ENCODE measurements around the gene FAM53A. TPM values are rescaled to one million over a fixed set of nuclear protein-coding genes. Genes with fewer than 3 reads are reported as not detected.

Gene FAM53A, protein sequence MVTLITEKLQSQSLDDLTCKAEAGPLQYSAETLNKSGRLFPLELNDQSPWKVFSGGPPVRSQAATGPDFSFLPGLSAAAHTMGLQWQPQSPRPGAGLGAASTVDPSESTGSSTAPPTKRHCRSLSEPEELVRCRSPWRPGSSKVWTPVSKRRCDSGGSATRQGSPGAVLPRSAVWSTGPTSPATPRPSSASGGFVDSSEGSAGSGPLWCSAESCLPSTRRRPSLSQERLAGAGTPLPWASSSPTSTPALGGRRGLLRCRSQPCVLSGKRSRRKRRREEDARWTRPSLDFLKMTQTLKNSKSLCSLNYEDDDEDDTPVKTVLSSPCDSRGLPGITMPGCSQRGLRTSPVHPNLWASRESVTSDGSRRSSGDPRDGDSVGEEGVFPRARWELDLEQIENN
- total RNA-seq (2014; rRNA removed) (3.1 and 4.8 TPM in 2 replicates), Bru-seq, nascent RNA (percentile 39 among the genes with signal in this experiment), BruChase-seq, experiment 1, labeled RNA remaining after a 6-hour chase (percentile 45 among the genes with signal in this experiment), BruChase-seq, experiment 2, labeled RNA remaining after a 2-hour chase (percentile 43 among the genes with signal in this experiment)
- long read RNA-seq, partial matches to known transcripts = 0 of 10 reads
- long read RNA-seq, other reads (novel, unspliced or antisense) = 8 of 10 reads

DNA sequence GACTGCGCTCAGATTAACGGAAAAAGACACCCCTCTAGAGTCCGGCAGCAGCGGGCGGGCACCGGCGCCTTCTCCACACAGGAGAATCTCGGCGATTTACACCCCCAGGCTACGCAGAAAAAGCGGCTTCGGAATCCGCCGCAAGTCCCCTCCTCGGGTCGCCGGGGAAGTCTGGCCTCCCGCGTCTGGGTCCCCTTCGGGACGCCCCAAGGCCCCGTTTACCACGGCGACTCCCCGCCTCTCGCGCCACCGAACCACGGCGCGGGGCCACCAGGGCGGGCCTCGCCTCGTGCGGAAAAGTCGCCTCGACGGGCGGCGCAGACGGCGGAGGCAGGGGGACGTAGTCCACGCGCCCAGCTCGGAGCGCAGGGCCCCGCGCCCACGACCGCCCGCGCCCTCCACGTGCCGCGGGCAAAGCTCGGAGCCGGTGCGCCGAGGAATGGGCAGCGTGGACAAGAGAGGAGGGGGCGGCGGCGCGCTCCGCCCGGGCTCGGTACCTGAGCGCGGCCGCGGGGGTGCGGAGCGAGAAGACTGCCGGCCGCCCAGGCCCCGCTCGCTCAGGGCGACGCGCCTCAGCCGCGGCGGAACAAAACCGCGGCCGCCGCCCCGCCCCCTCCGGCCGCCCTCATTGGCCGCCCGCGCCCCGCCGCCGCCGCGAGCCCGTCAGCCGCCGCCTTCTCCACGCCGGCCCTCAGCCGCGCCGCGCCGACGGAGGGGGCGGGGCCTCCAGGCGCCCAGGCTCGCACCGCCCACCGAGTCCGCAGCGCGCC, at the start of gene FAM53A:
FAM53A (minus strand) TSS at position 578 of the 770 bp plus-strand sequence. CDS start 15,572 bp downstream, outside the sequence.
- TF ChIP-seq EZH2 (IDR thresholded peaks at IDR 0.05; ENCODE audit: low read length, unreplicated experiment) = no peak
- TF ChIP-seq, protein P1, sequence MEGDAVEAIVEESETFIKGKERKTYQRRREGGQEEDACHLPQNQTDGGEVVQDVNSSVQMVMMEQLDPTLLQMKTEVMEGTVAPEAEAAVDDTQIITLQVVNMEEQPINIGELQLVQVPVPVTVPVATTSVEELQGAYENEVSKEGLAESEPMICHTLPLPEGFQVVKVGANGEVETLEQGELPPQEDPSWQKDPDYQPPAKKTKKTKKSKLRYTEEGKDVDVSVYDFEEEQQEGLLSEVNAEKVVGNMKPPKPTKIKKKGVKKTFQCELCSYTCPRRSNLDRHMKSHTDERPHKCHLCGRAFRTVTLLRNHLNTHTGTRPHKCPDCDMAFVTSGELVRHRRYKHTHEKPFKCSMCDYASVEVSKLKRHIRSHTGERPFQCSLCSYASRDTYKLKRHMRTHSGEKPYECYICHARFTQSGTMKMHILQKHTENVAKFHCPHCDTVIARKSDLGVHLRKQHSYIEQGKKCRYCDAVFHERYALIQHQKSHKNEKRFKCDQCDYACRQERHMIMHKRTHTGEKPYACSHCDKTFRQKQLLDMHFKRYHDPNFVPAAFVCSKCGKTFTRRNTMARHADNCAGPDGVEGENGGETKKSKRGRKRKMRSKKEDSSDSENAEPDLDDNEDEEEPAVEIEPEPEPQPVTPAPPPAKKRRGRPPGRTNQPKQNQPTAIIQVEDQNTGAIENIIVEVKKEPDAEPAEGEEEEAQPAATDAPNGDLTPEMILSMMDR (conservative IDR thresholded peaks at IDR 0.05; ENCODE audit: low read depth, low read length) = no peak
- TF ChIP-seq EZH2phosphoT487 (IDR thresholded peaks at IDR 0.05; ENCODE audit: borderline replicate concordance, low read length) = no peak
- peak; percentile 85 for DNase-seq

DNA sequence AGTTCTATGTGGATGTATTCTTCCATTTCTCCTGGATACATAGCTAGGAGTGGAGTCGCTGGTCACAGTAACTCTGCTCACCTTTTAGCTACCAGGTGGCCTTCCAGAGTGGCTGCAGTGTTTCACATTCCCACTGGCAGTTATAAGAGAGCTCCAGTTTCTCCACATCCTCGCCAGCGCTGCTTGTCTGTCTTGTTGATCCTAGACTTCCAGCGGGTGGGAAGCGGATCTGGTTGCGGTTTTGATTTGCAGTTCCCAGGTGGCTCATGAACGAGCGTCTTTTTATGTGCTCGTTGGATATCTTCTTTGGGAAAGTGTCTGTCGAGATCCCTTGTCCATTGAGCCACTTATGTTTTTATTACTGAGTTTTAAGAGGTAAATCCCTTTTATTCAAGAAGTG, 48.8 kb upstream of the FAM53A start:
- no peaks in the 10 kb centered on the region for H3K27me3 ChIP-seq (ENCODE audit: low read length)
- CTCF ChIA-PET = no interaction called here

More for the DNA sequence above, at the start of gene FAM53A:
- Histone ChIP-seq H2AFZ (ENCODE audit: low read length) (peak within 1 kb of the TSS; percentile 64), H3K4me3 (ENCODE audit: low read length) (peak within 1 kb of the TSS; percentile 70), H3F3A (ENCODE audit: low read length, unreplicated experiment) (no peaks in the 10 kb centered on the region), H3K36me3 (ENCODE audit: low read depth, low read length) (no peaks in the 10 kb centered on the region), H3K9me3 (ENCODE audit: low read length) (no peaks in the 10 kb centered on the region), H3K4me2 (ENCODE audit: low read length) (peak within 1 kb of the TSS; percentile 90), H3K9ac (ENCODE audit: low read length) (peak within 1 kb of the TSS; percentile 47), H3K4me1 (ENCODE audit: insufficient read depth, low read length) (peaks cover 5% of the 10 kb centered on the region; the same call in 1 of the 2 replicates), H3K27ac (ENCODE audit: low read length) (no peak within 1 kb of the TSS), H3K27me3 (ENCODE audit: low read length) (no peaks in the 10 kb centered on the region), H3K9me2 (replicated peaks; ENCODE audit: low read length) (no peaks in the 10 kb centered on the region), H4K20me1 (ENCODE audit: low read length) (no peaks in the 10 kb centered on the region), H3K79me2 (ENCODE audit: low read length) (no peaks in the 10 kb centered on the region)
- ChIA-PET POLR2A (ENCODE audit: unreplicated experiment) (no interaction called here), CTCF (no interaction called here)
- intact Hi-C loops (cut with micrococcal nuclease) = no loop called here
- no TSS peak for BruUV-seq (replicated peaks)
- peak; percentile 90 for ATAC-seq

More for the DNA sequence above, 48.8 kb upstream of the FAM53A start:
- BruUV-seq (replicated peaks) = no TSS peak
- POLR2A ChIA-PET (ENCODE audit: unreplicated experiment) = no interaction called here
- H3K4me1 ChIP-seq (ENCODE audit: insufficient read depth, low read length) = peaks cover 30% of the 10 kb centered on the region
- H3K36me3 ChIP-seq (ENCODE audit: low read depth, low read length) = peaks cover 65% of the 10 kb centered on the region
- no peaks in the 10 kb centered on the region for H3K9me2 ChIP-seq (replicated peaks; ENCODE audit: low read length)
- H4K20me1 ChIP-seq (ENCODE audit: low read length) = peaks cover 14% of the 10 kb centered on the region; the same call in 1 of the 2 replicates
- TF ChIP-seq EZH2 (IDR thresholded peaks at IDR 0.05; ENCODE audit: low read length, unreplicated experiment) (no peak), EZH2phosphoT487 (IDR thresholded peaks at IDR 0.05; ENCODE audit: borderline replicate concordance, low read length) (no peak)
- TF ChIP-seq, protein P1 (conservative IDR thresholded peaks at IDR 0.05; ENCODE audit: low read depth, low read length) = no peak
- no peak overlapping the region for H3K4me2 ChIP-seq (ENCODE audit: low read length)
- H3K79me2 ChIP-seq (ENCODE audit: low read length) = peaks cover 43% of the 10 kb centered on the region
- H3F3A ChIP-seq (ENCODE audit: low read length, unreplicated experiment) = no peaks in the 10 kb centered on the region
- no peak for DNase-seq
- no peak overlapping the region for H3K4me3 ChIP-seq (ENCODE audit: low read length)
- no peak for ATAC-seq
- H3K9ac ChIP-seq (ENCODE audit: low read length) = no peak overlapping the region
- H3K9me3 ChIP-seq (ENCODE audit: low read length) = no peaks in the 10 kb centered on the region
- H3K27ac ChIP-seq (ENCODE audit: low read length) = no peak overlapping the region
- H2AFZ ChIP-seq (ENCODE audit: low read length) = no peak overlapping the region
- intact Hi-C loops (cut with micrococcal nuclease) = no loop called here

All from PC-3 (cell line).